Epithelial cell of proximal tubule (primary cell): ENCODE measurements around the gene RRP9. TPM values are rescaled to one million over a fixed set of nuclear protein-coding genes. Genes with fewer than 3 reads are reported as not detected.

ENCODE experiments used
- DNase-seq: peaks from one replicate; pipeline ENCODE4 v3.0.0-alpha.2; 2011; ENCODE audit warnings: low read depth
- H3K4me3 ChIP-seq: 2 replicates; pipeline ENCODE4 v1.5.1; 2011; ENCODE audit warnings: low read depth, mild to moderate bottlenecking, low read length
- CTCF ChIP-seq: conservative IDR thresholded peaks from 2 replicates; pipeline ENCODE4 v1.5.1; 2012; ENCODE audit warnings: low read depth, mild to moderate bottlenecking, low read length
- total RNA-seq: library from RNA; depleted of rRNA; stranded (reverse); fragments of >200 nt; gene quantifications from 2 replicates; pipeline ENCODE4 v1.2.3, GENCODE V29; 2015

Gene RRP9
- total RNA-seq, 1 donor from 2014 or later: 28.0 TPM

DNA sequence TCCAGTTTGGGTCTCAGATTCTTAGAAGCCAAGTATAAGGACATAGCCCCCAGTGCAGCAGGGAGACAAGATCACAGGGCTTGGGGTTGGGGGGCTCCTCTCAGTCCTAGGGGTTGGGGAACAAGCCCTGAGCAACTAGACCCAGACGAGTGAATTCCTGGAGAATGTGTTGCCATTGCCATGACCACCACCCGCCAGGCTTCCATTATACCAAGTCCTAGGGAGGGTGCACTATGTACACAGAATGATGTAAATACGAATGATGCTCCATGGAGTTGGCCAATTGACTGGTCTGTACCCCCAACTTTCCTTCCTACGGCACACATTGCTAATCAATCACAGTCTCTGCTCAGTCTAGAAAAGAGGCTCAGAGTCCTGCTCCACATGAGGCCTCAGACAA lies 47.3 kb downstream of the RRP9 start:
- TF ChIP-seq CTCF: no peak
- no peak overlapping the region for H3K4me3 ChIP-seq
- no peak for DNase-seq

GRCh38 chr3:51891242-51892039 lies 50.3 kb downstream of the RRP9 start:
- no peak for TF ChIP-seq CTCF
- no peak for DNase-seq
- no peak overlapping the region for H3K4me3 ChIP-seq

DNA sequence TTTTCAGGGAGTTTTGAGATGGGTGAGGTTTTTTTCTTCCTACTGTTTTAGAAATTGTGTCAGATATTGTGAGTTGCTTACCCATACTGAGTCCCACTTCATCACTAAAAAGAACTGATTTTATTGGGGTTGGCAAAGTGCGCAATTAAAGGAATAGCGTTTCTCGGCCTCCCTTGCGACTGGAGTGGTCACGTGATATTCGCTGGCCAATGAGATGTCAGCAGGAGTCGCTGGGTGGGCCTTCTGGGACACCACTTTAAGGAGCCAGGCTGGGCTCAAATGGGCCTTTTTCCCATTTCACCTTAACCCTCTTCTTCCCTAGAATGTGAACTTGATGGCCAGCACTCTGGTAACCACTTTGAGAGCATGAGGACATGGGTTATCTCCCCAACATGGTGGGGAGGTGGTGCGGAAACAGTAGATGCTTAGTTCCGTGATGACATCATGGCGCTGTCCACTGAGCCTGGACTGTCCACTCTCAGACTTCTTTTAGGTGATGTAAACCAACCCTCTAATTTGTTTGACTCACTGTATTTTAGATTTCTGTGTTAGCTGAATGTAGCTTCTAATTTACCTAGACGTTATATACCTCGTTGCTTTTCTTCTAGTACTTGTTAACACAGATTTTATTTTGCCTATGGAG lies 53.1 kb downstream of the RRP9 start:
- no peak for DNase-seq
- no peak for TF ChIP-seq CTCF
- H3K4me3 ChIP-seq: no peak overlapping the region

GRCh38 chr3:51887620-51888019 lies 54.1 kb downstream of the RRP9 start:
- no peak for TF ChIP-seq CTCF
- H3K4me3 ChIP-seq: no peak overlapping the region
- no peak for DNase-seq

GRCh38 chr3:51886447-51886846 lies 55.3 kb downstream of the RRP9 start:
- DNase-seq: no peak
- no peak overlapping the region for H3K4me3 ChIP-seq
- no peak for TF ChIP-seq CTCF

Other genes with a start within 250 kb of the RRP9 start
- not detected in 2 replicates for gene GRM2, start 234.8 kb downstream of the RRP9 start, total RNA-seq
- gene IQCF6, start 162.7 kb downstream of the RRP9 start, total RNA-seq: not detected in 2 replicates
- gene IQCF2, start 80.3 kb downstream of the RRP9 start, total RNA-seq: not detected in 2 replicates
- not detected in 2 replicates for gene IQCF5, start 66.3 kb downstream of the RRP9 start, total RNA-seq
- not detected in 2 replicates for gene IQCF1, start 38.6 kb downstream of the RRP9 start, total RNA-seq
- 15.4 and 18.8 TPM in 2 replicates for gene PARP3, start 459 bp upstream of the RRP9 start, total RNA-seq
- not detected in 2 replicates for gene GPR62, start 13.5 kb upstream of the RRP9 start, total RNA-seq
- 102 and 120 TPM in 2 replicates for gene PCBP4, start 25.6 kb upstream of the RRP9 start, total RNA-seq
- 29.1 and 39.1 TPM in 2 replicates for gene ABHD14B, start 32.1 kb upstream of the RRP9 start, total RNA-seq
- gene ABHD14A, start 33.2 kb upstream of the RRP9 start, total RNA-seq: 13.8 and 18.9 TPM in 2 replicates
- 85.7 and 95.8 TPM in 2 replicates for gene ACY1, start 41.6 kb upstream of the RRP9 start, total RNA-seq
- gene RPL29, start 54.0 kb upstream of the RRP9 start, total RNA-seq: 1,795 and 2,087 TPM in 2 replicates
- gene DUSP7, start 114.7 kb upstream of the RRP9 start, total RNA-seq: 23.7 and 25.9 TPM in 2 replicates
- 15.7 and 35.6 TPM in 2 replicates for gene POC1A, start 212.5 kb upstream of the RRP9 start, total RNA-seq